Measurements from ENCODE around the gene BMAL1. TPM values are rescaled to one million over a fixed set of nuclear protein-coding genes. Genes with fewer than 3 reads are reported as not detected.

Gene BMAL1
- total RNA-seq, 2 experiments from 2014 or later = 18.6 to 20.2 TPM

DNA sequence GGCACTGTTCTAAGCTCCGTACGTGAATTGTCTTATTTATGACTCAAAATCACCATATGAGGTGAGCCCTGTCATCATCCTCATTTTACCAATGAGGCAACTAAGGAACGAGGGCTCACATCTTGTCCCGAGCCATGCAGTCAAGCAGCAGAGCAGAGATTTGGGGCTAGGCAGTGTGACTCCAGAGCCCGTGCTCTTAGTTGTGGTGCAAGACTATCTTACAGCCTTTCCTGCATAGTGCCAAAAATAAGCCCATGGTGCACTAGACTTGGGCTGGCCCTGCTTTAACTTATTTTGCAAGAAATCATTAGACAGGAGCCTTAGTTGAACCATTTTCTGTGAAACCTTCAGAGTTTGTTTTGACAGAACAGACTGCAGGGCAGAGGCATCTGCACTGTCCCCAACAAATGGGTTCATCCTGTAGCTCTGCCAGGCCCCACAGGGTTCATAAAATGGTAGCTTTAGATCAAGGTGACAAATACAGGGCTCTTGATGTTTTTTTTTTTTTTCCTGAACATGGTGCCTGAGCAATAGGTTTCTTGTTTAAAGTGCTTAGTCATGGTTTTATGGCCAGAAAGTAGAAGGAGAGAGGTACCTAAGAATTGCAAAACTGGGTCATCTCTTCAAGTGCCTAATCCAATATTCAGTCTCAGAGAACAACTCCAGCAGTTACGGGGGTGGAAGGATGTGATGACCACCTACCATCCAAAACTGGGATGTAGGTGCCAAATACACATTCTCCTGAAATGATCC is 56.6 kb downstream of the BMAL1 start:
- Mint-ChIP-seq H3K27me3 (no peaks in the 10 kb centered on the region), H3K4me1 (peaks cover 76% of the 10 kb centered on the region), H3K36me3 (ENCODE audit: low read depth) (no peaks in the 10 kb centered on the region), H3K4me3 (no peak overlapping the region), H3K27ac (no peak overlapping the region), H3K9me3 (ENCODE audit: low read depth) (no peaks in the 10 kb centered on the region)
- CTCF ChIA-PET = interaction anchor here (0.6 to 5.8 kb wide), 18 partner anchors 13 to 741 kb away, joined by 3 to 32 read pairs (median 8); no protein-coding TSS in a partner anchor
- no peak for ATAC-seq
- DNase-seq = no peak
- POLR2A ChIA-PET = interaction anchor here (0.5 kb wide), 1 partner anchor 41 kb away, joined by 4 read pairs; no protein-coding TSS in a partner anchor
- intact Hi-C loops (cut with DNase I, micrococcal nuclease) = loop anchor here (2.0 kb wide), 3 partner anchors 47 to 151 kb away; partner anchors contain the start of gene BMAL1 (in 1 of the 2)

- ChIA-PET POLR2A (interaction anchor here (1.7 kb wide), 1 partner anchor 56 kb away, joined by 4 read pairs; no protein-coding TSS in a partner anchor), CTCF (interaction anchor here (0.5 to 5.8 kb wide), 36 partner anchors 8 to 976 kb away, joined by 3 to 32 read pairs (median 7); no protein-coding TSS in a partner anchor)
- H3K27me3 Mint-ChIP-seq = no peaks in the 10 kb centered on the region
- peaks cover 78% of the 10 kb centered on the region for H3K4me1 Mint-ChIP-seq
- H3K27ac Mint-ChIP-seq = no peak overlapping the region
- H3K9me3 Mint-ChIP-seq (ENCODE audit: low read depth) = no peaks in the 10 kb centered on the region
- DNase-seq (peak; percentile 84), ATAC-seq (peak; percentile 16)
- intact Hi-C loops (cut with DNase I, micrococcal nuclease) = loop anchor here (1.0 to 2.0 kb wide), 5 partner anchors 49 to 153 kb away; partner anchors contain the start of gene BMAL1 (in 2 of the 2)
- H3K36me3 Mint-ChIP-seq (ENCODE audit: low read depth) = no peaks in the 10 kb centered on the region
- H3K4me3 Mint-ChIP-seq = no peak overlapping the region
Measured at GRCh38 chr11:13335319-13335718, 57.7 kb downstream of the BMAL1 start.

GRCh38 chr11:13336246-13336878 is 58.8 kb downstream of the BMAL1 start:
- no peak overlapping the region for H3K27ac Mint-ChIP-seq
- H3K9me3 Mint-ChIP-seq (ENCODE audit: low read depth) = no peaks in the 10 kb centered on the region
- no peak for DNase-seq
- H3K4me1 Mint-ChIP-seq = peaks cover 80% of the 10 kb centered on the region
- no peak for ATAC-seq
- ChIA-PET CTCF (interaction anchor here (0.6 to 5.8 kb wide), 29 partner anchors 9 to 372 kb away, joined by 3 to 32 read pairs (median 7); no protein-coding TSS in a partner anchor), POLR2A (interaction anchor here (1.7 kb wide), 1 partner anchor 57 kb away, joined by 4 read pairs; no protein-coding TSS in a partner anchor)
- intact Hi-C loops (cut with DNase I, micrococcal nuclease) = no loop called here
- H3K27me3 Mint-ChIP-seq = no peaks in the 10 kb centered on the region
- H3K4me3 Mint-ChIP-seq = no peak overlapping the region
- no peaks in the 10 kb centered on the region for H3K36me3 Mint-ChIP-seq (ENCODE audit: low read depth)

GRCh38 chr11:13338019-13338426 is 60.4 kb downstream of the BMAL1 start:
- CTCF ChIA-PET = interaction anchor here (0.5 to 5.8 kb wide), 7 partner anchors 59 to 377 kb away, joined by 3 to 28 read pairs (median 4); no protein-coding TSS in a partner anchor

GRCh38 chr11:13338427-13339069 is 61.0 kb downstream of the BMAL1 start:
- ChIA-PET CTCF (interaction anchor here (0.6 to 1.9 kb wide), 6 partner anchors 20 to 130 kb away, joined by 3 to 5 read pairs (median 4); no protein-coding TSS in a partner anchor), POLR2A (interaction anchor here (1.4 kb wide), 1 partner anchor 62 kb away, joined by 4 read pairs; no protein-coding TSS in a partner anchor)
- H3K4me1 Mint-ChIP-seq = peaks cover 60% of the 10 kb centered on the region
- H3K9me3 Mint-ChIP-seq (ENCODE audit: low read depth) = no peaks in the 10 kb centered on the region
- peak overlapping the region; percentile 35 for H3K4me3 Mint-ChIP-seq
- H3K27me3 Mint-ChIP-seq = no peaks in the 10 kb centered on the region
- no peaks in the 10 kb centered on the region for H3K36me3 Mint-ChIP-seq (ENCODE audit: low read depth)
- intact Hi-C loops (cut with DNase I, micrococcal nuclease) = loop anchor here in 1 of 2 experiments (1.0 kb wide), 1 partner anchor 130 kb away; no protein-coding TSS in a partner anchor
- ATAC-seq (peak; percentile 57), DNase-seq (peak; percentile 57)
- H3K27ac Mint-ChIP-seq = peak overlapping the region; percentile 59

More at GRCh38 chr11:13338019-13338426, 60.4 kb downstream of the BMAL1 start:
- H3K9me3 Mint-ChIP-seq (ENCODE audit: low read depth) = no peaks in the 10 kb centered on the region
- H3K36me3 Mint-ChIP-seq (ENCODE audit: low read depth) = no peaks in the 10 kb centered on the region
- DNase-seq (no peak), ATAC-seq (peak; percentile 52)
- POLR2A ChIA-PET = no interaction called here
- intact Hi-C loops (cut with DNase I, micrococcal nuclease) = loop anchor here in 1 of 2 experiments (1.0 kb wide), 1 partner anchor 130 kb away; no protein-coding TSS in a partner anchor
- H3K27ac Mint-ChIP-seq = peak overlapping the region; percentile 59
- no peaks in the 10 kb centered on the region for H3K27me3 Mint-ChIP-seq
- H3K4me3 Mint-ChIP-seq = peak overlapping the region; percentile 35
- peaks cover 65% of the 10 kb centered on the region for H3K4me1 Mint-ChIP-seq

GRCh38 chr11:13339195-13340153 is 61.9 kb downstream of the BMAL1 start:
- POLR2A ChIA-PET = interaction anchor here (1.4 kb wide), 1 partner anchor 63 kb away, joined by 4 read pairs; no protein-coding TSS in a partner anchor
- Mint-ChIP-seq H3K9me3 (ENCODE audit: low read depth) (no peaks in the 10 kb centered on the region), H3K36me3 (ENCODE audit: low read depth) (no peaks in the 10 kb centered on the region), H3K4me1 (peaks cover 57% of the 10 kb centered on the region), H3K27ac (peak overlapping the region; percentile 37), H3K27me3 (no peaks in the 10 kb centered on the region), H3K4me3 (no peak overlapping the region)
- intact Hi-C loops (cut with DNase I, micrococcal nuclease) = no loop called here
- DNase-seq (peak; percentile 34), ATAC-seq (peak; percentile 63)
- CTCF ChIA-PET = interaction anchor here (0.6 to 1.9 kb wide), 4 partner anchors 21 to 130 kb away, joined by 3 to 5 read pairs (median 4); no protein-coding TSS in a partner anchor

GRCh38 chr11:13341026-13341425 is 63.4 kb downstream of the BMAL1 start:
- no peaks in the 10 kb centered on the region for H3K36me3 Mint-ChIP-seq (ENCODE audit: low read depth)
- ChIA-PET POLR2A (no interaction called here), CTCF (interaction anchor here (1.0 to 1.8 kb wide), 2 partner anchors 99 to 131 kb away, joined by 5 read pairs; no protein-coding TSS in a partner anchor)
- no peaks in the 10 kb centered on the region for H3K27me3 Mint-ChIP-seq
- H3K9me3 Mint-ChIP-seq (ENCODE audit: low read depth) = no peaks in the 10 kb centered on the region
- no peak overlapping the region for H3K27ac Mint-ChIP-seq
- H3K4me1 Mint-ChIP-seq = peaks cover 49% of the 10 kb centered on the region
- H3K4me3 Mint-ChIP-seq = no peak overlapping the region
- no peak for ATAC-seq
- intact Hi-C loops (cut with DNase I, micrococcal nuclease) = no loop called here
- DNase-seq = no peak

DNA sequence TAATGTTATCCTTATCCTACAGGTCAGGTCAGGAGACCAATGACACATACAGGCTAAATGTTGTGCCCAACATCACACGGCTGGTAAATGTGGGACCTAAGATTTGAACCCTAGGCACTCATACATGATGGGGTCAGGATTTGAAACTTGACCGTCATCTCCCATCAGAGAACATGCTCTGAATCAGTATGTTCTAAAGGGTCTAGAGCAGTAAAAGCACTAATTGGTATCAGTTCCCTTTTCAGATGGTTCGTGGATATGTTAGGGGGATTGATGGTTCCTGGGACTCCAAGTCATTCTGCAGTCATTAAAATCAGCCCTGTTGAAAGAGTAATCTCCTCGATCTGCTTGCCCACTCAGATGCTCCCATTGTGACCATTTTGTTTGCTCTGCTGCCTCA is 65.5 kb downstream of the BMAL1 start:
- ChIA-PET CTCF (interaction anchor here (0.7 to 3.0 kb wide), 21 partner anchors 8 to 380 kb away, joined by 3 to 18 read pairs (median 4); no protein-coding TSS in a partner anchor), POLR2A (no interaction called here)
- Mint-ChIP-seq H3K4me3 (no peak overlapping the region), H3K36me3 (ENCODE audit: low read depth) (no peaks in the 10 kb centered on the region), H3K4me1 (peaks cover 41% of the 10 kb centered on the region), H3K27ac (no peak overlapping the region), H3K27me3 (no peaks in the 10 kb centered on the region), H3K9me3 (ENCODE audit: low read depth) (no peaks in the 10 kb centered on the region)
- intact Hi-C loops (cut with DNase I, micrococcal nuclease) = loop anchor here in 1 of 2 experiments (2.0 kb wide), 1 partner anchor 92 kb away; no protein-coding TSS in a partner anchor
- DNase-seq = no peak
- no peak for ATAC-seq

DNA sequence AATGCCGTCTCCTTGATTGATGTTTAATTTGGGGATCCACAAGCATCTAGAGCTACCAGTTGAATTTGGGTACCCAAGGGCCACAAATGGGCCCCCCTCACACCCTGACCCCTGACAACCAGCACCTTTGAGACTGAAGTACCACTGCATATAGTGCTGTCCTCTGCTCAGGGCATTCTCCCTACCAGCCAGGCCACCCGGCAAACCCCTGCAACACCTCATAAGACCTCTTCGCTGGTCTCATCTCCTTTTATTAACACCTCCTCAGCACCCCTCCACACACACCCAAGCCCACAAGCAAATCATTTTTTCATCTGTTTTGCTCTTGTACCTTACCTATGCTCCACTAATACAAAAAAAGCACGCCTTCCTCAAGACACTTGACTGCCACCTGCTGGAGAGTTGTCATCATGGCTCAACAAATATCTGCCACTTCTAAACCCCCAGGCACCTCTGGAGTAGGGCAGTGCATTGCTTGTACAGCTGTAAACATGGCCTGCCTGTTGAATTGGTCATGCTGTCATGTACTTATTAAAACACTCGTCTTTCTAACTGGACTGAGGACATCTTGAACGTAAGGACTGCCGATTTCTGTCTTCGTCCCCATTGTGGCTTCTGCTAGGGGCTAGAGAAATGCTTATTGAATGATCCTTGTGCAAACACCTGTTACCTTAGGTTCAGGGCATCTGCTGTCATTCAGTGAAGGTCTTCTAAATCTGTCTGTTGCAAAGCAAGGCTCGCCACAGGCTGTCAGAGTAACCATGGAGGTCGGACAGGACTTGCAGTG is 66.5 kb downstream of the BMAL1 start:
- intact Hi-C loops (cut with DNase I, micrococcal nuclease) = loop anchor here (1.0 to 2.0 kb wide), 6 partner anchors 93 to 380 kb away; no protein-coding TSS in a partner anchor
- POLR2A ChIA-PET = no interaction called here
- DNase-seq (peak; percentile 84), ATAC-seq (peak; percentile 70)
- Mint-ChIP-seq H3K4me1 (peaks cover 37% of the 10 kb centered on the region), H3K9me3 (ENCODE audit: low read depth) (no peaks in the 10 kb centered on the region), H3K27ac (peak overlapping the region; percentile 49), H3K27me3 (no peaks in the 10 kb centered on the region), H3K36me3 (ENCODE audit: low read depth) (no peaks in the 10 kb centered on the region), H3K4me3 (no peak overlapping the region)
- CTCF ChIA-PET = interaction anchor here (0.7 to 3.0 kb wide), 30 partner anchors 9 to 381 kb away, joined by 3 to 18 read pairs (median 4); no protein-coding TSS in a partner anchor

Measured in activated CD4-positive, alpha-beta T cell treated with anti-CD3 and anti-CD28 coated beads for 36 hours (primary cell).